WTC11 (cell line): Measurements from ENCODE around the gene TLX1. TPM values are rescaled to one million over a fixed set of nuclear protein-coding genes. Genes with fewer than 3 reads are reported as not detected.
A peak's percentile ranks its signal among the peaks of the same experiment; 100 is the strongest.

ENCODE experiments used
- ATAC-seq: fragments of 200-7000 bp; cut with Tn5 transposase; 2 replicates; pipeline ENCODE4 v1.10.0; 2021; ENCODE audit warnings: mild to moderate bottlenecking, moderate library complexity
- CTCF ChIA-PET: fragments of 300-600 bp; sonication (Branson Sonifier 250); formaldehyde crosslinking; loops from one replicate; lab custom pipeline; 2021; ENCODE audit warnings: antibody characterized with exemption; lab: Charles Lee
- POLR2A ChIA-PET: fragments of 350-600 bp; sonication (Branson Sonifier 250); formaldehyde crosslinking; loops from one replicate; lab custom pipeline; 2021; ENCODE audit warnings: antibody characterized with exemption; lab: Charles Lee
- DNase-seq: peaks from one replicate; pipeline ENCODE4 v3.0.0; 2021; ENCODE audit warnings: low spot score
- H3K27ac Mint-ChIP-seq: 2 replicates; pipeline ENCODE4 v1.8.0; 2021; ENCODE audit warnings: mixed read lengths
- H3K27me3 Mint-ChIP-seq: 2 replicates; pipeline ENCODE4 v1.8.0; 2021; ENCODE audit warnings: low read depth, mild to moderate bottlenecking, moderate library complexity, mixed read lengths
- H3K36me3 Mint-ChIP-seq: 2 replicates; pipeline ENCODE4 v1.8.0; 2021; ENCODE audit warnings: mixed read lengths
- H3K4me1 Mint-ChIP-seq: 2 replicates; pipeline ENCODE4 v1.8.0; 2022; ENCODE audit warnings: mixed read lengths
- H3K4me3 Mint-ChIP-seq: 2 replicates; pipeline ENCODE4 v1.8.0; 2021; ENCODE audit warnings: mild to moderate bottlenecking, moderate library complexity, mixed read lengths
- H3K9me3 Mint-ChIP-seq: 2 replicates; pipeline ENCODE4 v1.8.0; 2021; ENCODE audit warnings: mixed read lengths
- AFF4 ChIP-seq: sonication (generic); formaldehyde crosslinking; IDR thresholded peaks from 2 replicates; pipeline ENCODE4 v1.8.1; 2023; ENCODE audit warnings: mild to moderate bottlenecking, missing genetic modification reagents, borderline replicate concordance
- ATF1 ChIP-seq: sonication (generic); formaldehyde crosslinking; IDR thresholded peaks from 2 replicates; pipeline ENCODE4 v1.8.1; 2023; ENCODE audit warnings: mild to moderate bottlenecking, moderate library complexity, missing genetic modification reagents
- ATF3 ChIP-seq: sonication (generic); formaldehyde crosslinking; conservative IDR thresholded peaks from 2 replicates; pipeline ENCODE4 v1.8.1; 2022; ENCODE audit warnings: mild to moderate bottlenecking, missing genetic modification reagents
- CREB1 ChIP-seq: sonication (generic); formaldehyde crosslinking; IDR thresholded peaks from 2 replicates; pipeline ENCODE4 v1.8.0; 2023; ENCODE audit warnings: mild to moderate bottlenecking, missing genetic modification reagents
- CTCF ChIP-seq: fragments of 200-600 bp; IDR thresholded peaks from 2 replicates; pipeline ENCODE4 v1.8.0; 2022; ENCODE audit warnings: antibody characterized with exemption
- ETV6 ChIP-seq: sonication (generic); formaldehyde crosslinking; IDR thresholded peaks from 2 replicates; pipeline ENCODE4 v1.8.1; 2022; ENCODE audit warnings: mild to moderate bottlenecking, missing genetic modification reagents
- GABPB1 ChIP-seq: sonication (generic); formaldehyde crosslinking; IDR thresholded peaks from 2 replicates; pipeline ENCODE4 v1.8.1; 2023; ENCODE audit warnings: mild to moderate bottlenecking, missing genetic modification reagents
- GRHL2 ChIP-seq: fragments of 250-450 bp; sonication (Bioruptor Pico); IDR thresholded peaks from 2 replicates; pipeline ENCODE4 v1.8.0; 2022; ENCODE audit warnings: mild to moderate bottlenecking, moderate library complexity; ENCODE audit not compliant: insufficient replicate concordance, severe bottlenecking
- JUN ChIP-seq: sonication (generic); formaldehyde crosslinking; IDR thresholded peaks from 2 replicates; pipeline ENCODE4 v1.8.0; 2023; ENCODE audit warnings: mild to moderate bottlenecking, missing genetic modification reagents
- NR2C2 ChIP-seq: sonication (generic); formaldehyde crosslinking; IDR thresholded peaks from 2 replicates; pipeline ENCODE4 v1.8.0; 2022; ENCODE audit warnings: mild to moderate bottlenecking, missing genetic modification reagents
- RORB ChIP-seq: fragments of 250-450 bp; sonication (Bioruptor Pico); IDR thresholded peaks from 2 replicates; pipeline ENCODE4 v1.9.0; 2021; ENCODE audit warnings: mild to moderate bottlenecking
- SP1 ChIP-seq: sonication (generic); formaldehyde crosslinking; conservative IDR thresholded peaks from 2 replicates; pipeline ENCODE4 v1.8.1; 2022; ENCODE audit warnings: missing genetic modification reagents
- TEAD4 ChIP-seq: sonication (generic); formaldehyde crosslinking; IDR thresholded peaks from 2 replicates; pipeline ENCODE4 v1.8.0; 2022; ENCODE audit warnings: mild to moderate bottlenecking, missing genetic modification reagents
- ZNF138 ChIP-seq: sonication (generic); formaldehyde crosslinking; conservative IDR thresholded peaks from 2 replicates; pipeline ENCODE4 v1.8.1; 2022; ENCODE audit warnings: mild to moderate bottlenecking, moderate library complexity, missing genetic modification reagents
- ZNF232 ChIP-seq: sonication (generic); formaldehyde crosslinking; IDR thresholded peaks from 2 replicates; pipeline ENCODE4 v1.8.0; 2022; ENCODE audit warnings: mild to moderate bottlenecking, missing genetic modification reagents
- ZNF317 ChIP-seq: sonication (generic); formaldehyde crosslinking; IDR thresholded peaks from 2 replicates; pipeline ENCODE4 v1.8.1; 2023; ENCODE audit warnings: low read depth, mild to moderate bottlenecking, moderate library complexity, missing genetic modification reagents, borderline replicate concordance
- total RNA-seq: library from RNA; stranded (reverse); gene quantifications from 3 replicates; pipeline ENCODE4 v1.2.3, GENCODE V29; 2021
- TF ChIP-seq, protein P1 (sequence below): fragments of 250-450 bp; sonication (Bioruptor Pico); conservative IDR thresholded peaks from 2 replicates; pipeline ENCODE4 v1.9.0; 2021; ENCODE audit warnings: mild to moderate bottlenecking
- TF ChIP-seq, protein P2 (sequence below): fragments of 250-450 bp; sonication (Bioruptor Pico); IDR thresholded peaks from 2 replicates; pipeline ENCODE4 v1.8.0; 2021; ENCODE audit warnings: mild to moderate bottlenecking
- TF ChIP-seq, protein P3 (sequence below): fragments of 250-450 bp; sonication (Bioruptor Pico); IDR thresholded peaks from 2 replicates; pipeline ENCODE4 v1.9.0; 2021; ENCODE audit warnings: mild to moderate bottlenecking
- TF ChIP-seq, protein P4 (sequence below): fragments of 250-450 bp; sonication (Bioruptor Pico); IDR thresholded peaks from 2 replicates; pipeline ENCODE4 v1.9.0; 2021; ENCODE audit warnings: mild to moderate bottlenecking

The TLX1 gene
- total RNA-seq, 1 experiment from 2014 or later = 4.6 TPM

DNA sequence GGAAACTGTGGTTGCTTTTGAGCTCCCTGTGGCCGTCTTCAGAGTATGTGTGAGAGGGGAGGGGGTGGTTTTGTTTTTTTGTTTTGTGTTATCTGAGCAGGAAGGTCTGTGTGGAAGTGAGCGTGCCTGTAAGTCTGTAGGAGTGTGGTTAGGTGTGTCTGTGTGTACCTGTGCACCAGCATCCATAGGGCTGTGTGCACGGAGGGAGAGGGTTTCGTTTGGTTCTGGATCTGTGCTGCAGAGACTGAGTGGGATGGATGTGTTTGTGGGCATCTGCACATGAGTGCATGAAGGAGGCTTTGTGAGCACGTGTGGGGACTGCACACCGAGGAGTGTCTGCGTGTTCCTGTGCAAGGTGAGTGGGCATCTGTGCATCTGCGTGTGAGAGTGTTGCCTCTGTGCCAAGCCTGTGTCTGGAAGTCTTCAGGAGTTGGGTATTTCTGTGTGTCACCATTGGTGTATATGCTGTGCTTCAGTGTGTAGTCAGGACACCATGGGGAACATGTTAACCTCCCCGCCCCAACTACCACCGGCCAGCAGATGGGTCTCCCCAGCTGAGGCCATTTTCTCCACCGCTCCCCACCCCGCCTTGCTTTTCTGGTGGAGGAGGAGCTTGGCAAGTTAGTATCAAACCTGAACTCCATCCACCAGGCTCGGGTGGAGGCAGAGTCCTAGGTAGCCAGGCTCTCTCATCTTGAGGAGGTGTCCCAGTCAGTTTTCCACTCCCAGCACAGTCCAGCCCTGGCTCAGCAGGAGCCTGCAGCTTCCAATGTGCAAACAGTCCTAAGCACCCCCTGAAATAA lies 7.1 kb upstream of the TLX1 start:
- peak overlapping the region; percentile 38 for H3K4me3 Mint-ChIP-seq
- no peak overlapping the region for H3K27ac Mint-ChIP-seq
- ATAC-seq (peak; percentile 6; the same call in 1 of the 2 replicates), DNase-seq (no peak)
- H3K9me3 Mint-ChIP-seq = no peaks in the 10 kb centered on the region
- H3K4me1 Mint-ChIP-seq = peaks cover 28% of the 10 kb centered on the region
- peaks cover 100% of the 10 kb centered on the region for H3K27me3 Mint-ChIP-seq
- TF ChIP-seq AFF4 = no peak
- no peak for TF ChIP-seq ATF1 (CRISPR knock-in tag)
- TF ChIP-seq NR2C2 (CRISPR knock-in tag) = no peak
- ChIA-PET CTCF (interaction anchor here (0.7 to 17.0 kb wide), 19 partner anchors 8 to 657 kb away, joined by 3 to 219 read pairs (median 4); partner anchors contain the start of gene TLX1), POLR2A (no interaction called here)
- H3K36me3 Mint-ChIP-seq = no peaks in the 10 kb centered on the region

DNA sequence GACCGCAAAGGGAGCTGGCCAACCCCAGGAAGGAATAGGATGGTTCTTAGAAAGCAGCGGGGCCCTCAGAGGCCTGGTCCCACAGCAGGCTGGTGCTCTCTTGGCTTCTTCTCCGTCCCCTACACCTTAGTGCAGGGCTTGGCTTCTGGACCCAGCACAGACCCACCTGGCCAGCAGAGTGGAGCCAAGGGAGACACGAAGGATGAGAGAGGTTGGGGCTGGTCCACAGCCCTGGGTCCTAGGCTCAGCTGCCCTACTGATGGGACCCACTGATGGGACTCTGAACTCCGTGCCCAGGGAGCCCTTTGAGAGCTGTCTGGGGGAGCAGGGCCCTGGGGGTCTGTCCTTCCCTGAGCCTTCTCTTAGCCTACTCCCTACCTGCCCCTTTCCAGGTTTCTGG lies 6.2 kb upstream of the TLX1 start:
- no peaks in the 10 kb centered on the region for H3K9me3 Mint-ChIP-seq
- H3K27me3 Mint-ChIP-seq = peaks cover 100% of the 10 kb centered on the region
- no peak overlapping the region for H3K27ac Mint-ChIP-seq
- POLR2A ChIA-PET = no interaction called here
- ATAC-seq (no peak), DNase-seq (no peak)
- no peak overlapping the region for H3K4me3 Mint-ChIP-seq
- no peaks in the 10 kb centered on the region for H3K36me3 Mint-ChIP-seq
- CTCF ChIA-PET = interaction anchor here (1.0 to 17.0 kb wide), 5 partner anchors 16 to 75 kb away, joined by 3 to 219 read pairs (median 8); no protein-coding TSS in a partner anchor
- TF ChIP-seq, protein P1, sequence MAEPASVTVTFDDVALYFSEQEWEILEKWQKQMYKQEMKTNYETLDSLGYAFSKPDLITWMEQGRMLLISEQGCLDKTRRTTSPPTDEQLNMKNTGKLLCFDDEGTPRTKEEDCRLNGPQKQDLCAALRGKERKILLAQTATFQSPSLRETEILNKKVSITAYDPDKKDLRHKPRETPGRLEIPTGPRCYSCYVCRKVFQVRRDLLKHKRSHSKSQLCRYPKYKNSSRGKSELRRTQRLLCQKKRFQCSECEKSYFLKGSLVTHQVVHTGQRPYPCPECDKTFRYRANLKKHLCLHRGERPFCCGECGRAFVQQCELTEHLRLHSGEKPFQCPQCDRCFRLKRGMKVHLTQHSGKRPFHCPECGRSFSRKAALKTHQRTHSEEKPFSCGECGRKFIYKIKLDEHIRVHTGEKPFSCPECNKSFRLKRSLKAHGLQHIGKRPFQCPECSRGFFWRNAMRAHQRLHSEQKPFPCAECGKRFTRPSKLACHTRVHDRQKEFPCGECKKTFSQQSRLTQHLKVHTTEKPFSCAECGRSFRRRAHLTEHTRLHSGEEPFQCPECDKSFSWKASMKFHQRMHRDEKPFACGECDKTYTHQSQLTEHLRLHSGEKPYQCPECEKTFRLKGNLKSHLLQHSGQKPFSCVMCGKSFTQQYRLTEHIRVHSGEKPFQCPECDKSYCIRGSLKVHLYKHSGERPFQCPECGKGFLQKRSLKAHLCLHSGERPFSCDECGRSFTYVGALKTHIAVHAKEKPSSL (CRISPR knock-in tag) = no peak
- TF ChIP-seq TEAD4 (CRISPR knock-in tag) (no peak), CREB1 (CRISPR knock-in tag) (no peak), GABPB1 (no peak), GRHL2 (no peak), SP1 (CRISPR knock-in tag) (no peak), ATF3 (CRISPR knock-in tag) (no peak), JUN (no peak), RORB (no peak), ZNF232 (CRISPR knock-in tag) (no peak), NR2C2 (CRISPR knock-in tag) (no peak), ZNF317 (CRISPR knock-in tag) (no peak), ZNF138 (CRISPR knock-in tag) (no peak), CTCF (no peak), ETV6 (CRISPR knock-in tag) (no peak)
- TF ChIP-seq, protein P2, sequence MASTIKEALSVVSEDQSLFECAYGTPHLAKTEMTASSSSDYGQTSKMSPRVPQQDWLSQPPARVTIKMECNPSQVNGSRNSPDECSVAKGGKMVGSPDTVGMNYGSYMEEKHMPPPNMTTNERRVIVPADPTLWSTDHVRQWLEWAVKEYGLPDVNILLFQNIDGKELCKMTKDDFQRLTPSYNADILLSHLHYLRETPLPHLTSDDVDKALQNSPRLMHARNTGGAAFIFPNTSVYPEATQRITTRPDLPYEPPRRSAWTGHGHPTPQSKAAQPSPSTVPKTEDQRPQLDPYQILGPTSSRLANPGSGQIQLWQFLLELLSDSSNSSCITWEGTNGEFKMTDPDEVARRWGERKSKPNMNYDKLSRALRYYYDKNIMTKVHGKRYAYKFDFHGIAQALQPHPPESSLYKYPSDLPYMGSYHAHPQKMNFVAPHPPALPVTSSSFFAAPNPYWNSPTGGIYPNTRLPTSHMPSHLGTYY = no peak
- TF ChIP-seq, protein P3, sequence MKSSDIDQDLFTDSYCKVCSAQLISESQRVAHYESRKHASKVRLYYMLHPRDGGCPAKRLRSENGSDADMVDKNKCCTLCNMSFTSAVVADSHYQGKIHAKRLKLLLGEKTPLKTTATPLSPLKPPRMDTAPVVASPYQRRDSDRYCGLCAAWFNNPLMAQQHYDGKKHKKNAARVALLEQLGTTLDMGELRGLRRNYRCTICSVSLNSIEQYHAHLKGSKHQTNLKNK (CRISPR knock-in tag) = no peak
- TF ChIP-seq, protein P4, sequence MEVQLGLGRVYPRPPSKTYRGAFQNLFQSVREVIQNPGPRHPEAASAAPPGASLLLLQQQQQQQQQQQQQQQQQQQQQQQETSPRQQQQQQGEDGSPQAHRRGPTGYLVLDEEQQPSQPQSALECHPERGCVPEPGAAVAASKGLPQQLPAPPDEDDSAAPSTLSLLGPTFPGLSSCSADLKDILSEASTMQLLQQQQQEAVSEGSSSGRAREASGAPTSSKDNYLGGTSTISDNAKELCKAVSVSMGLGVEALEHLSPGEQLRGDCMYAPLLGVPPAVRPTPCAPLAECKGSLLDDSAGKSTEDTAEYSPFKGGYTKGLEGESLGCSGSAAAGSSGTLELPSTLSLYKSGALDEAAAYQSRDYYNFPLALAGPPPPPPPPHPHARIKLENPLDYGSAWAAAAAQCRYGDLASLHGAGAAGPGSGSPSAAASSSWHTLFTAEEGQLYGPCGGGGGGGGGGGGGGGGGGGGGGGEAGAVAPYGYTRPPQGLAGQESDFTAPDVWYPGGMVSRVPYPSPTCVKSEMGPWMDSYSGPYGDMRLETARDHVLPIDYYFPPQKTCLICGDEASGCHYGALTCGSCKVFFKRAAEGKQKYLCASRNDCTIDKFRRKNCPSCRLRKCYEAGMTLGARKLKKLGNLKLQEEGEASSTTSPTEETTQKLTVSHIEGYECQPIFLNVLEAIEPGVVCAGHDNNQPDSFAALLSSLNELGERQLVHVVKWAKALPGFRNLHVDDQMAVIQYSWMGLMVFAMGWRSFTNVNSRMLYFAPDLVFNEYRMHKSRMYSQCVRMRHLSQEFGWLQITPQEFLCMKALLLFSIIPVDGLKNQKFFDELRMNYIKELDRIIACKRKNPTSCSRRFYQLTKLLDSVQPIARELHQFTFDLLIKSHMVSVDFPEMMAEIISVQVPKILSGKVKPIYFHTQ (CRISPR knock-in tag) = no peak
- TF ChIP-seq, all 79 proteins: peak for 0
- H3K4me1 Mint-ChIP-seq = peaks cover 28% of the 10 kb centered on the region
